Activated T-cell treated with anti-CD3 and anti-CD28 coated beads for 24 hours (primary cell): ENCODE results near the gene PIP4K2A.
"Not testable (repeated sequence)": the region's sequence is repeated elsewhere in the genome, so short reads cannot be mapped to it uniquely, and the experiment has no call there.

Source experiments
- DNase-seq: peaks from one replicate; pipeline ENCODE4 v3.0.0-alpha.2; 2020; ENCODE audit warnings: low read depth

PIP4K2A gene

DNA sequence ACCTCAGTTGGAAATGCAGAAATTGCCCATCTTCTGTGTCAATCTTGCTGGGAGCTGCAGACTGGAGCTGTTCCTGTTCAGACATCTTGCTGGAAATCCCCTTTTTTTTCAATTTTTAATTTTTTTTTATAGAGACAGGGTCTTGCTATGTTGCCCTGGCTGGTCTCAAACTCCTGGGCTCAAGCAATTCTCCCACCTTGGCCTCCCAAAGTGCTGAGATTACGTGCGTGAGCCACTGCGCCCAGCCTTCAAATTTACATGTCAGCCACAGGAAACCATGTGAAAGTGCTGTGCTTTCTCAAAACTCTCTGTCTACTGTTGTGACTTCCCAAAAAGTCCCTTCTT, 200.0 kb downstream of the PIP4K2A start:
- DNase-seq: not testable (repeated sequence)

DNA sequence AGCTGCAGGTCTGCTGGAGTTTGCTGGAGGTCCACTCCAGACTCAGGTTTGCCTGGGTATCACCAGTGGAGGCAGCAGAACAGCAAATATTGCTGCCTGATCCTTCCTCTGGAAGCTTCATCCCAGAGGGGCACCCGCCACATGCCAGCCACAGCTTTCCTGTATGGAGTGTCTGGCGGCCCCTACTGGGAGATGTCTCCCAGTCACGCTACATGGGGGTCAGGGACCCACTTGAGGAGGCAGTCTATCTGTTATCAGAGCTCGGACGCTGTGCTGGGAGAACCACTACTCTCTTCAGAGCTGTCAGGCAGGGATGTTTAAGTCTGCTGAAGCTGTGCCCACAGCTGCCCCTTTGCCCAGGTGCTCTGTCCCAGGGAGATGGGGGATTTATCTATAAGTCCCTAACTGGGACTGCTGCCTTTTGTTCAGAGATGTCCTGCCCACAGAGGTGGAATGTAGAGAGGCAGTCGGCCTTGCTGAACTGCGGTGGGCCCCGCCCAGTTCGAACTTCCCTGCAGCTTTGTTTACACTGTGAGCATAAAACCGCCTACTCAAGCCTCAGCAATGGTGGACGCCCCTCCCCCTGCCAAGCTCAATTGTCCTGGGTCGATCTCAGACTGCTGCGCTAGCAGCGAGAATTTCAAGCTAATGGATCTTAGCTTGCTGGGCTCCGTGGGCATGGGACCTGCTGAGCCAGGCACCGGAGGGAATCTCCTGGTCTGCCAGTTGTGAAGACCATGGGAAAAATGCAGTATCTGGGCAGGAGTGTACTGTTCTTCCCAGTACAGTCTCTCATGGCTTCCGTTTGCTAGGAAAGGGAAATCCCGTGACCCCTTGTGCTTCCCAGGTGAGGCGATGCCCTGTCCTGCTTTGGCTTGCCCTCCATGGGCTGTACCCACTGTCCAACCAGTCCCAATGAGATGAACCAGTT, 200.6 kb downstream of the PIP4K2A start:
- not testable (repeated sequence) for DNase-seq

DNA sequence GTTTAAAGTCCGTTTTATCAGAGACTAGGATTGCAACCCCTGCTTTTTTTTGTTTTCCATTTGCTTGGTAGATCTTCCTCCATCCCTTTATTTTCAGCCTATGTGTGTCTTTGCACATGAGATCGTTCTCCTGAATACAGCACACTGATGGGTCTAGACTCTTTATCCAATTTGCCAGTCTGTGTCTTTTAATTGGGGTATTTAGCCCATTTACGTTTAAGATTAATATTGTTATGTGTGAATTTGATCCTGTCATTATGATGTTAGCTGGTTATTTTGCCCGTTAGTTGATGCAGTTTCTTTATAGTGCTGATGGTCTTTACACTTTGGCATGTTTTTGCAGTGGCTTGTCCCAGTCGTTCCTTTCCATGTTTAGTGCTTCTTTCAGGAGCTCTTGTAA, 202.4 kb downstream of the PIP4K2A start:
- not testable (repeated sequence) for DNase-seq

DNA sequence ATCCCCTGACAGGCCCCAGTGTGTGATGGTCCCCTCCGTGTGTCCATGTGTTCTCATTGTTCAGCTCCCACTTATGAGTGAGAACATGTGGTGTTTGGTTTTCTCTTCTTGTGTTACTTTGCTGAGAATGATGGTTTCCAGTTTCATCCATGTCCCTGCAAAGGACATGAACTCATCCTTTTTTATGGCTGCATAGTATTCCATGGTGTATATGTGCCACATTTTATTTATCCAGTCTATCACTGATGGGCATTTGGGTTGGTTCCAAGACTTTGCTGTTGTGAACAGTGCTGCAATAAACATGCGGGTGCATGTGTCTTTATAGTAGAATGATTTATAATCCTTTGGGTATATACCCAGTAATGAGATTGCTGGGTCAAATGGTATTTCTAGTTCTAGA, 206.2 kb downstream of the PIP4K2A start:
- not testable (repeated sequence) for DNase-seq

DNA sequence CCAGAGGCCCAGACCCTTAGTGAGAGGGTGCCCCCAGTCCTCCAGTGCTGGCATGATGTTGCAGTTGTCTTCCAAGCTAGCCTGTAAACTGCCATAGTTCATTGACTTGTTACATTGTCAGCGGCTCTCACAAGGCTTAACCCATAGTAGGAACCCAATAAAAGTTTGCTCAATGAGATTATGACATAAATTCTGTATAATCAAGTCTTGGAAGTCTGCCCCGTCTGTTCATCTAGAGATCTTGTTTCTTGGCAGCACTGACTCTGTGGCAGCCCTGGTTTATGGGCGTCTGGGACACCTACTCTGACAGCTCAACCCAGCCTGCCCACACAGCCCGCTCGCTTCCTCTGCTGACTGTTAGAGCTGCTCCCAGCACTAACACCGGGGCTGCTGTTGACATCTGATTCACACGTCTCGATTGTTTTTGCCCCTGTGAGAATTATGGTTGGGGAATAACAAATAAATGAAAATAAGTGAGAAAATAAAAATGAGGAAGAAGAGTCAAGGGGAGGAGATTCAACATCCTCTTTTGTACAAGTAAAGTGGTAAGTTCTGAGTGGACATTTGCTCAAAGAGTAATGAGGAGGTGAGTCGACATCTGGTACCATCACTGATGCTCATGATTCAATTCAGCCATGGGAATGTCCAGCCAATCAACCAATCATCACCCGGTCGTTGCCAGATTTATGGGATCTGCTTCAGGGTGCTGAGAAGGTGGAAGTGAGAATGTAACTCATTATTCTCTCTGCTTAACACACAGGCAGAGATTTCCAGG, 208.3 kb downstream of the PIP4K2A start:
- peak; percentile 30 for DNase-seq

DNA sequence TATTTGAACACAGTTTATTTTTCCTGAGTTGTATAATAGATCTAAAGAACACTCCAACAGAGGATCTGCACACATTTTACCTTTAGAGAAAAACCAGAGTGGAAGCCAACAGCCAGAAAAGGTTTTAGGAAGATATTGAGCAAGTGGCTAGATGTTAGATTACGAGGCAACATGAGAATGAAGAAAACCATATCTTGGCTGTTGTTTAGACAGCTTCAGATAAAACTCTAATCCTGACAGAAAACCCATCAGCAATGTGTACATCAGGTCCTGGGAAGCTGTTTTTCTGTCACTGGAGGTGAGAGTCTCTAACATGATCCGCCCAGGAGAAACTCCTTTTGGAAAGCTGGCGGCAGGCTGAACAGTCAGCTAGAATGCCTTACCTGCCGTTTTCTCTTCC, 209.6 kb downstream of the PIP4K2A start:
- DNase-seq: no peak

DNA sequence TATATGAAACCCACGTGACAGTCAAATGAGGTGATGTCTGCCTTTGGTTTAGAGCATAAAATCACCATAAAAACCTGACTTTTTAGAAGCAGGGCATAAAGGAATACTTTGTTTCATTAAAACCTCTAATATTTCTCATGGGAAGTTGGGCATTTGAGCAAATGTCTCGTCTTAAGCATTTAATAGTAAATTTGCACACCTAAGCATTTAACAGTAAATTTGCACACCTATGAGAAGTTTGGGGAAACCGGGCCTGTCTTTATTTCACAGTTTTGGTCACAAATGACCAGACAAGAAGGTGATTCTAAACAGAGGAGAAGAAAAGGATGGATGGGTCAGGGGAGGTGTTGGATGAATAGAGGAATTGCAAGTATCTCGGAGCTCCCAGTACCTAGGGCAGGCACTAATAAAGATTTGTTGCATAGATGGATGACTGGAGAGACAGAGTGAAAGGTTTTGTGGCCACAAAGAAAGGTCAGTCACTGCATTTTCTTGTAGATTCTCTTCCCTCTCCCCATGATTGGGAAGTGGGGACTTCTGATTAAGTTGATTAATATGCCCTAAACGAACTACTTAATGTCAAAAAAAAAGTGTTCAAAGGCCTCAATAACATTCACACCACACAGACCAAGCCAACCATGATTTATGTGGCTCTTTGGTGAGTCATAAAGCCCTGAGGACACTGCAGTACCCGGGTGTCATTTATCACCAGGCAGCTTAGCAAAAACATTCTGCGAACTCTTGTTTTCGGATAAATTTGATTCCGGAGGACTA, 210.9 kb downstream of the PIP4K2A start:
- no peak for DNase-seq

DNA sequence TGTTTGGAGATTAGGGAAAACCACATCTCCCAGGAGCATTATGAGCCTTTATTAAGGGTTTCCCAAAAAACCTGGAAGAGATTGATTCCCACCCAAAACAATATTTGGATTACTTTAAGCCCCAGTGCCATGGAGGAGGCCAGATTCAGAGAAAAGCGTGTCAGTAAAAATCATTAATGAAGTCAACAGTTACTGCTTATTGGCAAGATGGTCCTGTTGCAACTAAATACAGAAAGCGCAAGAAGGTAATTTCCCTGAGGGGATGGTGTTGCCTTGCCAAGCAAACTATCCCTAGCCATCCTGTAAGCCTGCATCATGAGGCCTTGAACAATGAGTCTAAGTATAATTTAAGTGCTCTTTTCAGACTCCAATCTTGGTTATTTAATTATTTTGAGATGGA, 212.5 kb downstream of the PIP4K2A start:
- DNase-seq: no peak

DNA sequence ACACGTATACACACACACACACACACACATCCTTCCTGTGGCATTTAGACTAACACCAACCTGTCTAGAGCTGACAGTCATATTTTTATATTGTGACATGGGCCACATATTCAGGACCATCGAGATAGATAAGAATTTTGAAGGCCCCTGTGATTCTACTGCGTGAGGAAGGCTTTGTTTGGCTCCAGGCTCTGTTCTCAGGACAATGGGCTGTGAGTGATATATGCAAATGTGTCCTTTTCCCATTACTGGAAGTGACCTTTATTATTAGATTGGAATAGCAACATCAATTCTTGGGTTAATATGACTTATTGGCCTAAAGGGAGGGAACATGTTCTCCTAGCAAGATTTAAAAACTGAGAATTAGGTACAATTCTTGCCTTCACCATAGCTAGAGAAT, 213.0 kb downstream of the PIP4K2A start:
- DNase-seq: no peak

DNA sequence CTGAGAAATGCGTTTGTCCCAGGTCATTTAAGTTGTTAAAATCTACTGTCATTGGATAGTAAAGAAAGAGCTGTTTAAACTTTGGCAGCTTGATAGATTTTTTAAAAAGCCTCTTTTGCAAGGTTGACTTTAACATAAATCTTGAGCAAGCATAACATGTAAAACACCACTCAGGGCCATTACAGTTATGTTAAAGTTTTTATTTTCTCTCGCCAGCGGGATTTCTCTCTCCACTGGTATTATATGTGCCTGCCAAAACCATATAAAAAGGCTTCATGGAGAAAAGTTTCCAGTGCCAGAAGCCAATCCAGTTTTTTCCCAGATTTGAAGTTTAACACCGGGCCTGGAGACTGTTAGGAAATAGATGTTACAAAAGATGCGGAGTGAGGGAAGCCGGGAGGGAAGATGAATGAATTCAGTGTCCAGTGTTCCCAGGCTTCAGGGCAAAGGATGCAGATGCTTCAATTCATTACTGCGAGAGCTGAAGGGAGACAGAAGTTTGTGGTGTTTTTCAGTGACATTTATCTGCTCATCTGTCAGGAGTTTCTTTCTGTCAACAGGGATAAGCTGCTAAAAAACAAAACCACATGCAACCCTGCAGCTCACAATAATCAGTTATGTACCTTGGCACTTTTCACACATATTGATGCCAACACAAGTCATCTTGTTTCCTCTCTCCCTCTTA, 213.6 kb downstream of the PIP4K2A start:
- no peak for DNase-seq

DNA sequence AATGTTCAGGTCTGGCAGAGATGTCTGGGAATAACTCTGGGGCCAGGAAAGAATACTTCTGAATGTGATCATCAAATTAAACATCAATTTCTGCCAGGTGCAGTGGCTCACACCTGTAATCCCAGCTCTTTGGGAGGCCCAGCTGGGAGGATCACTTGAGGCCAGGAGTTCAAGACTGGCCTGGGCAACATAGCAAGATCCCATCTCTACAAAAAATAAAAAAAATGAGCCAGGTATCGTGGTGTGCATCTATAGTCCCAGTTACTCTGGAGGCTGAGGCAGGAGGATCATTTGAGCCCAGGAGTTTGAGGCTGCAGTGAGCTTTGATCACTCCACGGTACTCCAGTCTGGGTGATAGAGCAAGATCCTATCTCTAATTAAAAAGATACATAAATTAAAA, 214.4 kb downstream of the PIP4K2A start:
- not testable (repeated sequence) for DNase-seq

DNA sequence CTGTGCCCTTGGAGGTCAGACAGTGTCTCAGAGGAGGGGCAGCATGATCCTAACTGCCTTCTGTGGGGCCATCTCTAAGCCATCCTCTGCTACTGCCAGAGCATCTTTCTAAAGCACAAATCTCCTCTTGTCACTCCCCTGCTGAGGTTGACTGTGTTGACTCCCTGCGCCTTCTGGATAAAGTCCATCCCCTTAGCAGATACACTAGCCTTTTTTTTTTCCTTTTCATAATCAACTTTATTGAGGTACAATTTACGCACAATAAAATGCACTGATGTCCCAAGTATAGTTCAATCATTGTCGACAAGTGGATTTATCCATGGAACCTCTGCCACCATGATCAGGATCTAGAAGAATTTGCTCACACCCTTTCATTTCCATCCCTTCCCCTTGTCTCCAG, 219.0 kb downstream of the PIP4K2A start:
- no peak for DNase-seq

DNA sequence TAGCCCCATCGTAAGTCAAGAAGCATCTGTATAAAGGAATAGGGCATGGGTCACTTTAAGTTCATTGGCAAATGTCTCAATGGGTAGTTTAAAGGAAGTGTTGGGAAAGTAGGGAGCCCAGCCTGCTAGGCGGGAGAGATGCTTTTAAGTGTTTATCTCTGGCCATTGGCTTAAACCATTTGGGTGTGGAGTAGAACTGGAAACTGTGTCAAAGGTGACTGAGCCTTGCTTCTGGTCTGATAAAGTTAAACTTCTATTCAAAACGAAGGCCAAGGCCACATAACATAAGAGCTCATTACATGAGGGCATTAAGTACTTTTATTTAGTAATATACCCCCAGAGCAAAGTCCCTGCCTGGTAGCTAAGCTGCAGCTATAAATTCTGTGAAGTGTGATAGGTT, 220.4 kb downstream of the PIP4K2A start:
- no peak for DNase-seq

DNA sequence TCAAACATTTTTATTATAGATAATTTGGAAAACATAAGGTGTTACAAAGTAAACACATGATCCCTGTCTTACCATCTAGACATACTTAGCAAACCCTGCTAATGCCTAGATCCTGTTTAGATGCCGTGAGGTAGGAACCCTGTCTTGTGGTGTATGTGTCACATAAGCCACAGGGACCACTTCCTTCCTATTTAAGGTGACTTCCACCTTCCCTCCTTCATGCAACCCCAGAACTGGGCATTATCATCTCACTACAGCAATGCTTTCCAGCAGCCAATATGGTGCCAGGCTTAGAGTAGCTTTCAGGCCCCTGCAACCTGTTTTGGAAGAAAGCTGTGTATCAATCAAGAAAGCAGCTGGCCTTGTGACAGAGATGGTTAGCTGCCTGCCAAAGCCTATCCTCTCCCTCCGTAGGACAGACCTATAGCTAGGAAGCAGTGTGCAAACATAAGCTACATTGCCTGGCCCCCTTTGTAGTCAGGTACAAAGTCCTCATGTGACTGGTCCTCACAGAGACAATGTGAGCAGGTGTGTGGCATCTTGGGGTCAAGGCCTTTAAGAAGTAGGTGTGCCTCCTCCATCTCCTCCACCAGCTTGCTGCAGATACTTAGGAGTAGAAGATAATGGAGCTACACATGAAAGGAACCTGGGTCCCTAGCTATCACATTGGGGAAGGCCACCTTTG, 222.3 kb downstream of the PIP4K2A start:
- no peak for DNase-seq

DNA sequence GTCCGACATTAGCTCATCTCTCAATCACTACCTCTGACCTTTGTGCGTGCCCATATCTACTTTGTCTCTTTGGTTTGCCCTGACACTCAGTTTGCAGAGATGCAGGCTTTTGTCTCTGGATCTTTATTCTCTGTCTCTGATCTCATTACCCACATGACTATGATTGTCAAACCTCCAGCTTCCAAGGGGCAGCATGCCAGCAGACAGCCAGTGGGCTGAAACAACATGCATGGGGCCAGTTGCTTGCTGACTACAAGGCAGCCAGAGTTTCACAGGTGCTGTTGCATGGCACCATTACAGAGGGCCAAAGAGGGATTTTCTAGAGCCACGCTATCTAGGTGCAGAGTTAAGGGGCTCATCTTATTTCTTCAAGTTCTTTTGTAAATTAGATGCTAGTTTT, 222.9 kb downstream of the PIP4K2A start:
- no peak for DNase-seq

DNA sequence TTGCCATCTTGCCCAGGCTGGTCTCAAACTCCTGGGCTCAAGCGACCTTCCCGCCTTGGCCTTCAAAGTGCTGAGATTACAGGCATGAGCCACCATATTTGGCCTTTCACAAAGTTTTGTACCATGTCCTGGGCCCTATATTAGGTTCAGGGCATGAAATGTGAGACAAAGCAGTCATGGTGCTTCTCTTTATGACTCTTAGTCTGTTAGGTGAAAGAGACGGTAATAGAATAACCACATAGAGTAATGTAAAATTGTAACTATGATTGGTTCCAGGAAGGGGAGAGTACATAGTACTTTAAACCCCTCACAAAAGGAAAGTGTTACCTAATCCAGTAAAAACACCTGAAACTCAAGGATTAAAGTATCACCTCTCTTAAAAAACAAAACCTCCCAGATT, 224.4 kb downstream of the PIP4K2A start:
- no peak for DNase-seq

DNA sequence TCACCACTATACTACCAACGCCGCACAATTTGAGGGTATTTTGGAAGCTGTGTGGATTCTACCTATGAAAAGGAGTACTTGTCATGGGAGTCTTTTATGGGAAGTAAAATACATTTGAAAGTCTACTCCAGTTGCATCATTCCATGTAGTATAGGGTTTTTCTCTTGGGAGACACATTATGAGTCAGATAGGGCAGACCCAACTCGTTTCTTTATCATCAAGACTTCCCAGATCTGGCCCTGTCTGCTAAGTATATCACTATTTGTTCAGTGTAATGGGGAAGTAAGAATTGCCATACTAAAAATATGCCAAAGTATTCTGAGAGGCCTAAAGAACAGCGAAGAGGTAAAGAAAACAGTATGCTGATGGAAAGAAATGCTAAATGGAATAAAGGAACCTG, 224.9 kb downstream of the PIP4K2A start:
- DNase-seq: no peak

DNA sequence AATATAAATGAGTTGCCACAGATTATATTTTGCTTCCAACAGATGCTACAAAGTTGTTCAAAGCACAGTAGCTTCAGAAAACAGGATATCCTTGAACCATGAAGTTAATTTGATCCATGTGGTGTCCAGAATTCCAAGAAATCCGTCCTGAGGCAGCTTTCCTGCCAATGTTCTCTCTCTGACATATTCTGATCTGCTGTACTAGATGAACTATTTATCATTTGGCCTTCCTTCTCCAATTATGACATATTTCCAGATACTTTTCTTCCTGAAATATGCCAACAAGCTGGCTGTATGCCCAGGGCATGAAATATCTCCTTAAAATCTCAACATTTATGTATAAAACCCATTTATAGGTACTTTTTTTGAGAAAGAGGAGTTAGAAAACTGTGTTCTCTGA, 227.9 kb downstream of the PIP4K2A start:
- DNase-seq: no peak
